ENCODE measurements around the gene EDAR.

GRCh38 chr2:108975613-108976435 lies 13.2 kb downstream of the EDAR start:
- TF ChIP-seq CTCF (IDR thresholded peaks at IDR 0.05; ENCODE audit: insufficient read depth, low read length): no peak
- TF ChIP-seq POLR2AphosphoS5 (IDR thresholded peaks at IDR 0.05; ENCODE audit: low read depth): no peak
- TF ChIP-seq REST (IDR thresholded peaks at IDR 0.05; ENCODE audit: insufficient replicate concordance, low read depth): no peak
